Measurements from ENCODE around the gene HSPG2. TPM values are rescaled to one million over a fixed set of nuclear protein-coding genes. Genes with fewer than 3 reads are reported as not detected.

The HSPG2 gene
- total RNA-seq, 1 experiment from 2014 or later, result 171 TPM

DNA sequence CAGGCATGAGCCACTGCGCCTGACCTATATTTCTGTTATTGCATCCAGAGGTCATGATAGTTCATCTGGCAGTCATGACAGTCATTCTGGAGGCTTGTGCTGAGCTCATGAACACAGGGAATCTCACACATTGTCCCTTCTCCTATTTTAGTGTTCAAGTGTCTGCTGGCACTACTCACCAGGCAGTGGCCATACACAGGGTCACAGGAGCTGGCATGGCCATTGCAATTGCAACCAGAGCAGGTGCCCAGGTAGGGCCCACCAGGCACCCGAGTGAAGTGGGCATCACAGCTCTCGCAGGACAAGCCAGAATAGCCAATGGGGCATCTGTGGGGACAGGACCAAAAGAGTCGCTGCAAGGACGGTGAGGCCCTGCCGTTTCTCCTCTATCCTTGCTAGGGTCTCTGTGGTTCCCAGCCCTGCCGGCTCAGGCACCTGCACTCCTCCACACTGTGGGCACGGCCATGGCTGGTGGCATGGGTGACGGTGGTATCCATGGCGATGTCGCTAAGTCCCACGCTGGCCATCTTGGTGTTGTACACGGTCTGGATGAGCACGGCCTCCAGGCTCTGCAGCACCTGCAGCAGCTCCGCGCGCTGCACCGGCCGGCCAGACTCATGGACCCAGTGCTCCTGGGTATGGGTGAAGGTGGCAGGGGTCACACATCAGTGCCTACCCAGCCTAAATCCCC lies 57.0 kb downstream of the HSPG2 start:
- ChIA-PET CTCF (no interaction called here), POLR2A (no interaction called here)
- Histone ChIP-seq H3K27me3 (ENCODE audit: control insufficient read depth, insufficient read depth, low read length) (no peaks in the 10 kb centered on the region), H3K4me3 (ENCODE audit: low read depth in 2 of 2, low read length in 2 of 2) (no peak overlapping the region), H3K27ac (ENCODE audit: low read length) (no peak overlapping the region), H3K4me1 (ENCODE audit: control insufficient read depth, insufficient read depth, low read length) (no peaks in the 10 kb centered on the region), H3K36me3 (ENCODE audit: control insufficient read depth, insufficient read depth, low read length) (no peaks in the 10 kb centered on the region; the same call in 1 of the 2 replicates), H3K9me3 (ENCODE audit: control insufficient read depth, insufficient read depth, low read depth, low read length) (no peaks in the 10 kb centered on the region)
- no TSS peak for BruUV-seq (replicated peaks)
- in situ Hi-C loops (cut with HindIII; ENCODE audit: low pct_unique_long_range_greater_than_20kb, low sequenced_read_pairs), result no loop called here
- intact Hi-C loops (cut with micrococcal nuclease; ENCODE audit: unreplicated experiment), result no loop called here
- no peak for DNase-seq (ENCODE audit: low read depth, low spot score)
- ATAC-seq, result no peak
- TF ChIP-seq, protein P1, sequence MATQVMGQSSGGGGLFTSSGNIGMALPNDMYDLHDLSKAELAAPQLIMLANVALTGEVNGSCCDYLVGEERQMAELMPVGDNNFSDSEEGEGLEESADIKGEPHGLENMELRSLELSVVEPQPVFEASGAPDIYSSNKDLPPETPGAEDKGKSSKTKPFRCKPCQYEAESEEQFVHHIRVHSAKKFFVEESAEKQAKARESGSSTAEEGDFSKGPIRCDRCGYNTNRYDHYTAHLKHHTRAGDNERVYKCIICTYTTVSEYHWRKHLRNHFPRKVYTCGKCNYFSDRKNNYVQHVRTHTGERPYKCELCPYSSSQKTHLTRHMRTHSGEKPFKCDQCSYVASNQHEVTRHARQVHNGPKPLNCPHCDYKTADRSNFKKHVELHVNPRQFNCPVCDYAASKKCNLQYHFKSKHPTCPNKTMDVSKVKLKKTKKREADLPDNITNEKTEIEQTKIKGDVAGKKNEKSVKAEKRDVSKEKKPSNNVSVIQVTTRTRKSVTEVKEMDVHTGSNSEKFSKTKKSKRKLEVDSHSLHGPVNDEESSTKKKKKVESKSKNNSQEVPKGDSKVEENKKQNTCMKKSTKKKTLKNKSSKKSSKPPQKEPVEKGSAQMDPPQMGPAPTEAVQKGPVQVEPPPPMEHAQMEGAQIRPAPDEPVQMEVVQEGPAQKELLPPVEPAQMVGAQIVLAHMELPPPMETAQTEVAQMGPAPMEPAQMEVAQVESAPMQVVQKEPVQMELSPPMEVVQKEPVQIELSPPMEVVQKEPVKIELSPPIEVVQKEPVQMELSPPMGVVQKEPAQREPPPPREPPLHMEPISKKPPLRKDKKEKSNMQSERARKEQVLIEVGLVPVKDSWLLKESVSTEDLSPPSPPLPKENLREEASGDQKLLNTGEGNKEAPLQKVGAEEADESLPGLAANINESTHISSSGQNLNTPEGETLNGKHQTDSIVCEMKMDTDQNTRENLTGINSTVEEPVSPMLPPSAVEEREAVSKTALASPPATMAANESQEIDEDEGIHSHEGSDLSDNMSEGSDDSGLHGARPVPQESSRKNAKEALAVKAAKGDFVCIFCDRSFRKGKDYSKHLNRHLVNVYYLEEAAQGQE (IDR thresholded peaks at IDR 0.05; ENCODE audit: insufficient read depth in 1 of 2, low read depth in 2 of 2, low read length in 1 of 2), result no peak
- TF ChIP-seq TCF7L2 (IDR thresholded peaks at IDR 0.05; ENCODE audit: low read depth, low read length) (no peak), SIN3A (IDR thresholded peaks at IDR 0.05; ENCODE audit: borderline replicate concordance, insufficient read depth, low read depth, low read length) (no peak)

DNA sequence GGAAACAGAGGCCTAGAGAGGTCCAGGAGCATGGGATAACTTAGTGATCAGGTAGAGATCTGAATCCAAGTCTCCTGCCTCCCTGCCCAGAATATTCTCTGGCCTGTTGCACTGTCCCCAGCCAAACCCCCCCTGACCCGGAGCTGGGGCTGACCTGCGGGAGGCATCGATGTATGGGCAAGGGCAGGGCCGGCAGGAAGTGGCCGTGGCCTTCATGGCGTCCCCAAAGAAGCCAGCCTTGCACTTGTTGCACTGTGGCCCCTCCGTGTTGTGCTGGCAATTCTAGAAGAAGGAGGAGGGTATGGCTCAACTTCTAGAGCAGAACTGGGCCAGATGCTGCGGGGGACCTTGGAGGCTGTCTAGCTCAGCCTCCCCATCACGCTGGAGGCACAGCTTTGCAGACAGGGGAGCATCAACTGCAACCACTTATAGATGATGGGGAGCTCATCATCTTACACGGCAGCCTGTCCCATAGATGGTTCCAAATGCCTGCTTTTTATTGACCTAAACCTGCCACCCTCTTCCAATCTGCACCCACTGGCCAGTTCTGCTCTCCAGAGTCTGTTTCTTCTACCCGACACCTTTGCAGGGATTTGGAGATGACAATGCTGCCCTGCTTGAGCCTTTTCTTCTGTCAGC lies 58.2 kb downstream of the HSPG2 start:
- no peak for DNase-seq (ENCODE audit: low read depth, low spot score)
- no peak for ATAC-seq
- BruUV-seq (replicated peaks), result no TSS peak
- no peaks in the 10 kb centered on the region for H3K27me3 ChIP-seq (ENCODE audit: control insufficient read depth, insufficient read depth, low read length)
- H3K4me3 ChIP-seq (ENCODE audit: low read depth in 2 of 2, low read length in 2 of 2), result no peak overlapping the region
- H3K27ac ChIP-seq (ENCODE audit: low read length), result no peak overlapping the region
- H3K9me3 ChIP-seq (ENCODE audit: control insufficient read depth, insufficient read depth, low read depth, low read length), result no peaks in the 10 kb centered on the region
- in situ Hi-C loops (cut with HindIII; ENCODE audit: low pct_unique_long_range_greater_than_20kb, low sequenced_read_pairs), result no loop called here
- H3K36me3 ChIP-seq (ENCODE audit: control insufficient read depth, insufficient read depth, low read length), result peaks cover under 1% of the 10 kb centered on the region; the same call in 1 of the 2 replicates
- no peaks in the 10 kb centered on the region for H3K4me1 ChIP-seq (ENCODE audit: control insufficient read depth, insufficient read depth, low read length)
- TF ChIP-seq TCF7L2 (IDR thresholded peaks at IDR 0.05; ENCODE audit: low read depth, low read length) (no peak), POLR2AphosphoS5 (IDR thresholded peaks at IDR 0.05; ENCODE audit: low read depth, low read length) (no peak), SIN3A (IDR thresholded peaks at IDR 0.05; ENCODE audit: borderline replicate concordance, insufficient read depth, low read depth, low read length) (no peak)
- TF ChIP-seq, protein P1 (IDR thresholded peaks at IDR 0.05; ENCODE audit: insufficient read depth in 1 of 2, low read depth in 2 of 2, low read length in 1 of 2), result no peak
- TF ChIP-seq, protein P2, sequence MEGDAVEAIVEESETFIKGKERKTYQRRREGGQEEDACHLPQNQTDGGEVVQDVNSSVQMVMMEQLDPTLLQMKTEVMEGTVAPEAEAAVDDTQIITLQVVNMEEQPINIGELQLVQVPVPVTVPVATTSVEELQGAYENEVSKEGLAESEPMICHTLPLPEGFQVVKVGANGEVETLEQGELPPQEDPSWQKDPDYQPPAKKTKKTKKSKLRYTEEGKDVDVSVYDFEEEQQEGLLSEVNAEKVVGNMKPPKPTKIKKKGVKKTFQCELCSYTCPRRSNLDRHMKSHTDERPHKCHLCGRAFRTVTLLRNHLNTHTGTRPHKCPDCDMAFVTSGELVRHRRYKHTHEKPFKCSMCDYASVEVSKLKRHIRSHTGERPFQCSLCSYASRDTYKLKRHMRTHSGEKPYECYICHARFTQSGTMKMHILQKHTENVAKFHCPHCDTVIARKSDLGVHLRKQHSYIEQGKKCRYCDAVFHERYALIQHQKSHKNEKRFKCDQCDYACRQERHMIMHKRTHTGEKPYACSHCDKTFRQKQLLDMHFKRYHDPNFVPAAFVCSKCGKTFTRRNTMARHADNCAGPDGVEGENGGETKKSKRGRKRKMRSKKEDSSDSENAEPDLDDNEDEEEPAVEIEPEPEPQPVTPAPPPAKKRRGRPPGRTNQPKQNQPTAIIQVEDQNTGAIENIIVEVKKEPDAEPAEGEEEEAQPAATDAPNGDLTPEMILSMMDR (IDR thresholded peaks at IDR 0.05), result no peak
- ChIA-PET CTCF (no interaction called here), POLR2A (no interaction called here)
- intact Hi-C loops (cut with micrococcal nuclease; ENCODE audit: unreplicated experiment), result no loop called here

Data from Panc1 (cell line).